ENCODE data around the gene DENND1A. TPM values are rescaled to one million over a fixed set of nuclear protein-coding genes. Genes with fewer than 3 reads are reported as not detected.
"Not testable (repeated sequence)": the region's sequence is repeated elsewhere in the genome, so short reads cannot be mapped to it uniquely, and the experiment has no call there.

DENND1A gene
- total RNA-seq, 1 experiment from 2014 or later: 50.1 TPM

DNA sequence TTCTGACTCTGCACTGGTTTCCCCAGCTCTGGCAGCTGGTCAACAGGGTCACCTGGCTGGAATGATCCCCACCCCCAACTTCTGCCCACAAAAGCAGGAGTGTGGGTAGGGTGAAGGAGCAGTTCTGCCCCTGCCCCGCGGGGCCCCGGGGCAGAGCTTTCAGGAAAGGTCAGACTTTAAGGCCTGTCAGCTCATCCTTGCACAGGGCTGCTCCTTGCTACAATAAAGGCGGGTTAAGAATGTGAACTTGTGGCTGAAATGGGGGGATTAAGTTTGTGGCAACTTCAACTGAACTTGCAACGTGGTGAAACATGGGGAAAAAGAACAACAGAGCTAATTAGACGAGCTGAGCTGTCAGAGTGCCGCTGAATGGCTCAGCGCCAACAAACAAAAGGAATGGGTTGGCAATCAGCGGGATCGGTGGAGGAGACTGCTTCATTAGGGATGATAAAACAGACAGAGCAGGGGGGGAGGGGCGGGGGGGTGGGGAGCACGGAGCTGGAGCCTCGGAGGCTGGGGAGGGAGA is 523.2 kb downstream of the DENND1A start:
- H3K9me2 ChIP-seq (replicated peaks; ENCODE audit: insufficient read depth, low read length): no peaks in the 10 kb centered on the region
- H3K4me1 ChIP-seq (ENCODE audit: low read length): no peaks in the 10 kb centered on the region
- H3K4me2 ChIP-seq (ENCODE audit: low read depth, low read length, poor library complexity, severe bottlenecking): no peak overlapping the region
- no peak overlapping the region for H3K27ac ChIP-seq (ENCODE audit: low read length)
- no peak overlapping the region for H2AFZ ChIP-seq (ENCODE audit: low read length)
- H3K79me2 ChIP-seq (ENCODE audit: low read length): no peaks in the 10 kb centered on the region
- no peak overlapping the region for H3K4me3 ChIP-seq (ENCODE audit: low read length)
- H4K20me1 ChIP-seq (ENCODE audit: insufficient read depth, low read depth, low read length): no peaks in the 10 kb centered on the region
- no peaks in the 10 kb centered on the region for H3K9me3 ChIP-seq (ENCODE audit: low read length)
- no peaks in the 10 kb centered on the region for H3K36me3 ChIP-seq (ENCODE audit: insufficient read depth, low read length)
- no peak overlapping the region for H3K9ac ChIP-seq (ENCODE audit: low read length)
- H3K27me3 ChIP-seq (ENCODE audit: low read length): no peaks in the 10 kb centered on the region
- DNase-seq: no peak

DNA sequence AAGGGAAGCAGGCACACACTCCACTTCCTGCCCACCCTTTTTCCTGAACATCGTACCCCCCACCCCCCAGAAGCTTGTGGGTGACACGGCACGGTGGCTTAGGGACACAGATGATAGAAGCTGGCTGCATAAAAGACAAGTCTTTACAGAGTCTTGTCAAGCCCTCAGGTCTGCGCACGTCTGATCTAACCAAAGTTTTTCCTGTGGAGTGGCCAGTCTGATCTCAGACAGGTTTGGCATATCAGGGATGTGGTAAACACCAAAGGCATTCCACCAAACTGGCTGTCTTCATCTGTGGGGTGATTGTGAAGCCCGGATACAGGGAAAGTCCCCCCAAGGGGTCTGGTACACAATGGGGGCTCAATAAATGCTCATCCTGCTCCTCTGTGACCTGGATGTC is 523.9 kb downstream of the DENND1A start:
- DNase-seq: no peak
- H3K4me2 ChIP-seq (ENCODE audit: low read depth, low read length, poor library complexity, severe bottlenecking): no peak overlapping the region
- no peaks in the 10 kb centered on the region for H4K20me1 ChIP-seq (ENCODE audit: insufficient read depth, low read depth, low read length)
- no peaks in the 10 kb centered on the region for H3K9me3 ChIP-seq (ENCODE audit: low read length)
- H3K27me3 ChIP-seq (ENCODE audit: low read length): no peaks in the 10 kb centered on the region
- no peaks in the 10 kb centered on the region for H3K4me1 ChIP-seq (ENCODE audit: low read length)
- H3K36me3 ChIP-seq (ENCODE audit: insufficient read depth, low read length): no peaks in the 10 kb centered on the region
- H3K4me3 ChIP-seq (ENCODE audit: low read length): no peak overlapping the region
- no peak overlapping the region for H3K9ac ChIP-seq (ENCODE audit: low read length)
- no peaks in the 10 kb centered on the region for H3K9me2 ChIP-seq (replicated peaks; ENCODE audit: insufficient read depth, low read length)
- no peaks in the 10 kb centered on the region for H3K79me2 ChIP-seq (ENCODE audit: low read length)
- no peak overlapping the region for H2AFZ ChIP-seq (ENCODE audit: low read length)
- H3K27ac ChIP-seq (ENCODE audit: low read length): no peak overlapping the region

DNA sequence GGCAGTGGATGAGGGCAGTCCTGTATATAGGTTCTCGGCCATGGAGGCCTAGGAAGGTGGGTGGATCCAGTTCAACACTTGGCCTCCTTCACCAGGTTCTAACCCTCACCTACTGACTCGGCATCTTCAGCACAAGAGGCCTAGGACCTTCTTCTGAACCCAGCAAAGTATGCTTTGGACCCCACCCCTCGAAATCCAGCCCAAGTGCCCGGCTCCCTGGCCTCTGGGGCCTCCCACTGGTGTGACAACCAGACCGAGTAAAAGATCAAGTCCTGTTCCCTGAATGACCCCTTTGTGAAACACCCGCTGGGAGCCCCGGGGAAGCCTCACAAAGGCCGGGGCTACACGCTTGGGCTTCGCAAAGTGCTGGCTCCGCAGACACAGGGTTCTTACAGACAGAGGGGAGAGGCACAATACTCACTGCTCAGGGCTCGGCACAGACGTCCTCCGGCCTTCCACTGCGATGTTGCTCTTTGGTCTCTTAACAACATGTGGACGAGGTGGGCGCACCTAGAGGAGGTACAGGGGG is 526.9 kb downstream of the DENND1A start:
- no peaks in the 10 kb centered on the region for H3K27me3 ChIP-seq (ENCODE audit: low read length)
- H2AFZ ChIP-seq (ENCODE audit: low read length): no peak overlapping the region
- H3K9me3 ChIP-seq (ENCODE audit: low read length): no peaks in the 10 kb centered on the region
- DNase-seq: no peak
- no peaks in the 10 kb centered on the region for H3K9me2 ChIP-seq (replicated peaks; ENCODE audit: insufficient read depth, low read length)
- H3K4me3 ChIP-seq (ENCODE audit: low read length): no peak overlapping the region
- no peaks in the 10 kb centered on the region for H3K79me2 ChIP-seq (ENCODE audit: low read length)
- no peak overlapping the region for H3K27ac ChIP-seq (ENCODE audit: low read length)
- H4K20me1 ChIP-seq (ENCODE audit: insufficient read depth, low read depth, low read length): no peaks in the 10 kb centered on the region
- H3K4me2 ChIP-seq (ENCODE audit: low read depth, low read length, poor library complexity, severe bottlenecking): no peak overlapping the region
- H3K4me1 ChIP-seq (ENCODE audit: low read length): no peaks in the 10 kb centered on the region
- H3K36me3 ChIP-seq (ENCODE audit: insufficient read depth, low read length): no peaks in the 10 kb centered on the region
- H3K9ac ChIP-seq (ENCODE audit: low read length): no peak overlapping the region

DNA sequence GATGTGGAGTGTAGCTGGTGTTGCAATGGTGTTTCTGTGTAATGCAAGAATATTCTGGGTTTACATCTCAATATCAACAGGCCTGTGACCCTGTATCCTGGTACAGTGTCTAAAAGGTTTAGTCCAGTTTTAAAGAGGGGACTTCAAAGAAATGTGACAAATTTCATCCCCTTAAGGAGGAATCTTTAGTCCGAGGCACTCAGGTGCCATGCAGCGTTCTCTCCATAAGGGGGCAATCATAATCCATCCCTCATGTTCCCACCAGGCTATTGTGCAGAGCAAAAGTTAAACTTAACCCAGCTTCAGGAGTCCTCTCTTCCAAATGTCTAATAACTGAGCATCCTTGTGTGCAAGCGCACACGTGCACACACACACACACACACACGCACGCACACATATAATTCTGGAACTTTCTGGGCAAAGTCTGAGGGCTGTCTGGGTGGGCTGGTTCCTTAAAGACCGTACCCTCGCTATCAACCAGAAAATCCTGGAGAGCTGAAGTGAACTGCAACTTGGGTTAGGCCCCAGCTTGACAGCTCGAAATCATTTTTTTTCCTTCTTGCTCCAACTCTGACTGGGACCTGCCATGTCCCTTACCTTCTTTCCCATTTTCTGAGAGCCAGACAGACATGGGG is 527.9 kb downstream of the DENND1A start:
- DNase-seq: peak; percentile 80
- no peaks in the 10 kb centered on the region for H3K27me3 ChIP-seq (ENCODE audit: low read length)

DNA sequence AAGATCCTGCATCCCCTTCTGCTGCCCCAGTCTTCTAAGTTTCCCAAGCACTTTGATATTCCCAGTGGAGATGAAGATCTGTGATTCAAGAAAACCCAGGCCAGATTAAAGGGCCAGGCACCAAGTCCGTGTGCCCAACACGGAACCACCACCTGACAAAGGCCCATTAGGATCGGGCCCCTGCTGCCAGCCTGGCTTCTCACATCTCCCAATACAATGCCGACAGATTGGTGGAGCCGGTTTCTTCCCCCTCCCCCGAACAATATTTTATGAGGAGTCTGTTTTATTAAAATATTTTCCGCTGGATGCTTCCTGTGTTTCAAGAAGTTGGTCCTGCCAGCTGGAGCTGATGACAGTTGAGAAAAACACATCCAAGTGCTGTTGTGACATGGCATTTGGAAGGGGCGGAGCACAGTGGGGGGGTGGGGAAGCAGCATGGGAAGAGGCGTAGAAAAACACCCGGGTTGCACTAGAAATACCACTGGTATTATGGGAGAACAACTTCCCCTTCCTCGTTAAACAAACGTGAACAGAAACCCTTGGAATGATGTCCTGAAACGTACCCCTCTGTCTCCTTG is 528.9 kb downstream of the DENND1A start:
- Histone ChIP-seq H3K9me2 (replicated peaks; ENCODE audit: insufficient read depth, low read length) (no peaks in the 10 kb centered on the region), H2AFZ (ENCODE audit: low read length) (no peak overlapping the region), H3K9me3 (ENCODE audit: low read length) (no peaks in the 10 kb centered on the region), H3K4me3 (ENCODE audit: low read length) (no peak overlapping the region), H3K9ac (ENCODE audit: low read length) (no peak overlapping the region), H3K27ac (ENCODE audit: low read length) (no peak overlapping the region), H3K4me2 (ENCODE audit: low read depth, low read length, poor library complexity, severe bottlenecking) (no peak overlapping the region), H3K4me1 (ENCODE audit: low read length) (no peaks in the 10 kb centered on the region), H3K27me3 (ENCODE audit: low read length) (no peaks in the 10 kb centered on the region), H3K36me3 (ENCODE audit: insufficient read depth, low read length) (no peaks in the 10 kb centered on the region), H3K79me2 (ENCODE audit: low read length) (no peaks in the 10 kb centered on the region), H4K20me1 (ENCODE audit: insufficient read depth, low read depth, low read length) (no peaks in the 10 kb centered on the region)
- no peak for DNase-seq

More for the DNA sequence above, 527.9 kb downstream of the DENND1A start:
- H3K79me2 ChIP-seq (ENCODE audit: low read length): no peaks in the 10 kb centered on the region
- H3K27ac ChIP-seq (ENCODE audit: low read length): no peak overlapping the region
- no peak overlapping the region for H3K4me3 ChIP-seq (ENCODE audit: low read length)
- H3K4me1 ChIP-seq (ENCODE audit: low read length): no peaks in the 10 kb centered on the region
- H3K36me3 ChIP-seq (ENCODE audit: insufficient read depth, low read length): no peaks in the 10 kb centered on the region
- H2AFZ ChIP-seq (ENCODE audit: low read length): no peak overlapping the region
- no peaks in the 10 kb centered on the region for H3K9me2 ChIP-seq (replicated peaks; ENCODE audit: insufficient read depth, low read length)
- H3K4me2 ChIP-seq (ENCODE audit: low read depth, low read length, poor library complexity, severe bottlenecking): no peak overlapping the region
- no peaks in the 10 kb centered on the region for H4K20me1 ChIP-seq (ENCODE audit: insufficient read depth, low read depth, low read length)
- H3K9ac ChIP-seq (ENCODE audit: low read length): no peak overlapping the region
- H3K9me3 ChIP-seq (ENCODE audit: low read length): no peaks in the 10 kb centered on the region

DNA sequence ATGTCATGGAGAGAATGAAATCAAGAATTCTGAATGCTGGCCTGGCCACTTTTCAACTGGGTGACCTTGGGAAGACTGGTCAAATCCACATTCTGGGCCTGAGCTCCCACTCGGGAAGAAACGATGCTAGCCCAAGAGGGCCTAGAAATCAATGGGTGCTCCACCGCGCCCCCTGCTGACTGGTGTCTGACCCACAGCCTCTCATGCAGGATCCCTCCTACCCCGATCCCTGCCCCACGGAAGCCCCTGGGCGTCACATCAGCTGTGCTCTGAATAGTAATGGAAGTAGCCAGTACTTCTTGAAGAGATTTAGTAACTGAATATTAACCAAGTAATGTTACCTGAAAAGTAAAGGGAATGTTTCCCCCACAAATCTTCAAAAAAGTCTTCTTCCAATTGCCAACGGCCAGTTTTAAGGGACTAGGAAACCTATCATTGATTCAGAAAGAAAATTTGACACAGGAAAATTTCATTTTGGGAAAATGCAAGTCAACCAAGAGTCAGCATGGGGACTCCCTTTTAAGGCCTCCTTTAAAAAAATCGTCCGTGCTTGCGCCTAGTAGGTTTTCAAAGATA is 530.0 kb downstream of the DENND1A start:
- Histone ChIP-seq H3K9me2 (replicated peaks; ENCODE audit: insufficient read depth, low read length) (no peaks in the 10 kb centered on the region), H3K27me3 (ENCODE audit: low read length) (no peaks in the 10 kb centered on the region)

DNA sequence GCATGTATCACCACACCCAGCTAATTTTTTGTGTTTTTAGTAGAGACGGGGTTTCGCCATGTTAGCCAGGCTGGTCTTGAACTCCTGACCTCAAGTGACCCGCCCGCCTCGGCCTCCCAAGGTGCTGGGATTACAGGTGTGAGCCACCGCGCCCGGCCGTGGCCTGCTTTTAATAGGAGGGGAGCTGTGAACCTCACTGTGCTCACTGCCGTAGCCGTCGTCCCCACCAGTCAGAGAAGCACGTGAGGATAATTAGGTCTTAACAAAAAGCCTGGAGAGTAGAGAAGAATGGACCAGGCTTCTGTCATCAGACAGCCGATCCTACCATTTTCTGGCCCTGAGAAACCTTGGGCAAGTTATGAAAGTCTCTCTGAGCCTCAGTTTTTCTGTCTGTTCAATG is 531.0 kb downstream of the DENND1A start:
- H3K4me2 ChIP-seq (ENCODE audit: low read depth, low read length, poor library complexity, severe bottlenecking); H3K9ac ChIP-seq (ENCODE audit: low read length); H4K20me1 ChIP-seq (ENCODE audit: insufficient read depth, low read depth, low read length); H2AFZ ChIP-seq (ENCODE audit: low read length); H3K9me3 ChIP-seq (ENCODE audit: low read length); DNase-seq; H3K4me3 ChIP-seq (ENCODE audit: low read length); H3K36me3 ChIP-seq (ENCODE audit: insufficient read depth, low read length); H3K4me1 ChIP-seq (ENCODE audit: low read length); H3K79me2 ChIP-seq (ENCODE audit: low read length); H3K27me3 ChIP-seq (ENCODE audit: low read length); H3K27ac ChIP-seq (ENCODE audit: low read length); H3K9me2 ChIP-seq (replicated peaks; ENCODE audit: insufficient read depth, low read length): not testable (repeated sequence)

More for the DNA sequence above, 530.0 kb downstream of the DENND1A start:
- Histone ChIP-seq H3K4me3 (ENCODE audit: low read length) (no peak overlapping the region), H3K4me1 (ENCODE audit: low read length) (peaks cover 8% of the 10 kb centered on the region), H3K27ac (ENCODE audit: low read length) (no peak overlapping the region), H4K20me1 (ENCODE audit: insufficient read depth, low read depth, low read length) (no peaks in the 10 kb centered on the region), H3K9ac (ENCODE audit: low read length) (no peak overlapping the region), H3K9me3 (ENCODE audit: low read length) (no peaks in the 10 kb centered on the region), H3K4me2 (ENCODE audit: low read depth, low read length, poor library complexity, severe bottlenecking) (no peak overlapping the region), H3K36me3 (ENCODE audit: insufficient read depth, low read length) (no peaks in the 10 kb centered on the region), H2AFZ (ENCODE audit: low read length) (no peak overlapping the region), H3K79me2 (ENCODE audit: low read length) (no peaks in the 10 kb centered on the region)
- peak; percentile 77 for DNase-seq

DNA sequence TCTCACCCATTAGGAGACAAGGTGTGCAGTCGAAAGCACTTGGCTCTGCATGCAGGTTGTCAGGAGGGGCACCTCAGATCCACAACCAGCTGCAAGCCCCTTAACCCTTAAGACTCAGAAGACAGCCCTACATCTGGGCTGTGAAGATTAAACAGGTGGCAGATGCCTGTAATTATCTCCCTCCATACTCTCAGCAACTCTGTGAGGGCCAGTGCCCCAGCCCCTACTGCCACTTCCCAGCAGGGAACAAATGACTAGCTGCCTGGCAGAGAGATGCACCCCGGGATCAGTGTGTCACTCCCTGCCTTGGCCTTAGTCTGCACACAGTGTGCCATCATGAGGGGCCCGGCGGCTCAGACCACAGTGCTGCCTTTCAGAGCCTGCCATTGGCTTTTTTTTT is 532.0 kb downstream of the DENND1A start:
- H3K27me3 ChIP-seq (ENCODE audit: low read length): no peaks in the 10 kb centered on the region
- H3K4me2 ChIP-seq (ENCODE audit: low read depth, low read length, poor library complexity, severe bottlenecking): no peak overlapping the region
- H3K79me2 ChIP-seq (ENCODE audit: low read length): no peaks in the 10 kb centered on the region
- no peak overlapping the region for H3K9ac ChIP-seq (ENCODE audit: low read length)
- H3K4me3 ChIP-seq (ENCODE audit: low read length): no peak overlapping the region
- no peaks in the 10 kb centered on the region for H3K36me3 ChIP-seq (ENCODE audit: insufficient read depth, low read length)
- H2AFZ ChIP-seq (ENCODE audit: low read length): no peak overlapping the region
- no peaks in the 10 kb centered on the region for H3K9me2 ChIP-seq (replicated peaks; ENCODE audit: insufficient read depth, low read length)
- peaks cover 2% of the 10 kb centered on the region; the same call in 1 of the 2 replicates for H3K9me3 ChIP-seq (ENCODE audit: low read length)
- H3K27ac ChIP-seq (ENCODE audit: low read length): no peak overlapping the region
- peaks cover 9% of the 10 kb centered on the region for H3K4me1 ChIP-seq (ENCODE audit: low read length)
- no peaks in the 10 kb centered on the region for H4K20me1 ChIP-seq (ENCODE audit: insufficient read depth, low read depth, low read length)
- DNase-seq: no peak

Measured in Karpas-422 (cell line).